ENCODE measurements around the gene WBP2. TPM values are rescaled to one million over a fixed set of nuclear protein-coding genes. Genes with fewer than 3 reads are reported as not detected.
"Not testable (repeated sequence)": the region's sequence is repeated elsewhere in the genome, so short reads cannot be mapped to it uniquely, and the experiment has no call there.

WBP2 gene
- total RNA-seq, 2 experiments from 2014 or later = 107 TPM

DNA sequence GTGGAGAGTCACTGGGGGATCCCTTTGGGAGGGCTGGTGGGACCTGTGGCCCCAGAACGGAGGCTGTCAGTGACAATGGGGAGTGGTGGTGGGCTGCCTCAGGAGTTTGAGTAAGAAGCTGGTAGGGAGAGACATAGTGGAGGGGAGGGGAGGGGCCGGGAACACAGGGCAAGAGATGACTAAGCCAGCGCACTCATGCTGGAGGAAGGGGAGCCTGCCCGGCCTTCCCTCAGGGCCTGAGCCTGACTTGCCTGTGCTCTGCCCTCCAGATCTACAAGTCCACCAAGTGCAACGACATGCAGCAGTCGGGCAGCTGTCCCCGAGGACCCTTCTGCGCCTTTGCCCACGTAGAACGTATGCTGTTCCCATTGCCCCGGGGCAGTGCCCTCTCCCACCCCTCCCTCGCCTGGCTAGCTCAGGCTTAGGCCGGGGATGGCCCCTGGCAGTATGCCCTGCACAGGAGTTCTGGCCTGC, 40.2 kb downstream of the WBP2 start:
- H3K27me3 Mint-ChIP-seq = no peaks in the 10 kb centered on the region
- no peak overlapping the region for H3K4me3 Mint-ChIP-seq
- DNase-seq = no peak
- H3K27ac Mint-ChIP-seq = peak overlapping the region; percentile 58
- POLR2A ChIA-PET = interaction anchor here (1.4 to 1.6 kb wide), 2 partner anchors 32 to 35 kb away, joined by 3 to 7 read pairs; no protein-coding TSS in a partner anchor
- no peaks in the 10 kb centered on the region for H3K9me3 Mint-ChIP-seq
- peaks cover 1% of the 10 kb centered on the region for H3K4me1 Mint-ChIP-seq
- no peak for ATAC-seq (ENCODE audit: low read depth)
- peaks cover 7% of the 10 kb centered on the region for H3K36me3 Mint-ChIP-seq

DNA sequence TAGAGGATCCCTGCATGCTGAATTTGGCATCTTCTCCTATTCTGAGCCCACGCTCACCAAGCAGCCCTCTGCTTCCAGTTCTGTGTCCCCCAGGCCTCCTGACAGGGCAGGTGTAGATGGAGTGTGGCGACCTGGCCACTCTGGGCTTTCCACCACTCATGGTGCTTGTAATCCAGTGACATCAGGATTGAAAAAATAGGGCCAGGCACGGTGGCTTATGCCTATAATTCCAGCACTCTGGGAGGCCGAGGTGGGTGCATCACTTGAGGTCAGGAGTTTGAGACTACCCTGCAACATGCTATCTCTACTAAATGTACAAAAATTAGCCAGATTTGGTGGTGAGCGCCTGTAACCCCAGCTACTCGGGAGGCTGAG, 41.1 kb downstream of the WBP2 start:
- ATAC-seq (ENCODE audit: low read depth) = no peak
- Mint-ChIP-seq H3K36me3 (peaks cover 4% of the 10 kb centered on the region), H3K9me3 (no peaks in the 10 kb centered on the region), H3K4me1 (no peaks in the 10 kb centered on the region), H3K27me3 (no peaks in the 10 kb centered on the region), H3K4me3 (no peak overlapping the region), H3K27ac (no peak overlapping the region)
- no peak for DNase-seq
- POLR2A ChIA-PET = interaction anchor here (1.2 kb wide), 1 partner anchor 15 kb away, joined by 3 read pairs; no protein-coding TSS in a partner anchor

DNA sequence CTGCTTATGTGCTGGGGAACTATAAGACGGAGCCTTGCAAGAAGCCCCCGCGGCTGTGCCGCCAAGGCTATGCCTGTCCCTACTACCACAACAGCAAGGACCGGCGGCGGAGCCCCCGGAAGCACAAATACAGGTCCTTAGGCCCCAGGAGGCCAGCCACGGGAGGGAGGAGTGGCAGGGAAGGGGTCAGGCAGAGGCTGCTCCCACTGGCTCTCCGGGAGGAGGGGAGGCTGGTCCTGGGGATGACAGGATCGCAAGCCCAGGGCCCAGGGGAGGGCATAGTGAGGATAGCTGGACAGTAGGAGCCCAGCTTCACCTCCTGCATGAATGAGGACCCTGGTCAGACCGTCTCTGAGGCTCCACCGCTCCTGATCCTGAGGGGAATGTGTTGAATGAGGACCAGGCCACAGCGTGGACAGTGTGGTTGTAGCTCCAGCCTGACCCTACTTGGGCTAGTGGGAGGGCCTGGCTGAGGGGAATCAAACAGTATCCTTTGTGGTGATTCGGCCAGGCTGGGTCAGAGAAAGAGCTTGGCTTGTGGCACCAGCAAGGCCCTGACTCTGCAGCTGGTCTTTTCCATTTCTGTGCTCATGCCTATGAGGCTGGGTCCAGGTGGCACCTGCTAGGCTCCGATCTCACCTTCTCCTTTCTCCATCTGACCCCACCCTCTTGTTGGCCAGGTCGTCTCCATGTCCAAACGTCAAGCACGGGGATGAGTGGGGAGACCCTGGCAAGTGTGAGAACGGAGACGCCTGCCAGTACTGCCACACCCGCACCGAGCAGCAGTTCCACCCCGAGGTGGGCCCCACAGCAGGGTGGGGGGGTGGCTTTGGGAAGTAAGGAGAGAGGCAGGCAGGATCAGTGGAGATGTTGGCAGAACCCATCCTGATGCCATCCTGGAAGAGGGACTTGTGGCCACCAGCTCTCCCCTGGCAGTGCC, 41.8 kb downstream of the WBP2 start:
- Mint-ChIP-seq H3K4me1 (no peaks in the 10 kb centered on the region), H3K27me3 (no peaks in the 10 kb centered on the region), H3K27ac (no peak overlapping the region), H3K4me3 (no peak overlapping the region), H3K36me3 (peaks cover 2% of the 10 kb centered on the region), H3K9me3 (no peaks in the 10 kb centered on the region)
- no peak for ATAC-seq (ENCODE audit: low read depth)
- DNase-seq = no peak
- POLR2A ChIA-PET = interaction anchor here (1.2 kb wide), 1 partner anchor 14 kb away, joined by 3 read pairs; no protein-coding TSS in a partner anchor

DNA sequence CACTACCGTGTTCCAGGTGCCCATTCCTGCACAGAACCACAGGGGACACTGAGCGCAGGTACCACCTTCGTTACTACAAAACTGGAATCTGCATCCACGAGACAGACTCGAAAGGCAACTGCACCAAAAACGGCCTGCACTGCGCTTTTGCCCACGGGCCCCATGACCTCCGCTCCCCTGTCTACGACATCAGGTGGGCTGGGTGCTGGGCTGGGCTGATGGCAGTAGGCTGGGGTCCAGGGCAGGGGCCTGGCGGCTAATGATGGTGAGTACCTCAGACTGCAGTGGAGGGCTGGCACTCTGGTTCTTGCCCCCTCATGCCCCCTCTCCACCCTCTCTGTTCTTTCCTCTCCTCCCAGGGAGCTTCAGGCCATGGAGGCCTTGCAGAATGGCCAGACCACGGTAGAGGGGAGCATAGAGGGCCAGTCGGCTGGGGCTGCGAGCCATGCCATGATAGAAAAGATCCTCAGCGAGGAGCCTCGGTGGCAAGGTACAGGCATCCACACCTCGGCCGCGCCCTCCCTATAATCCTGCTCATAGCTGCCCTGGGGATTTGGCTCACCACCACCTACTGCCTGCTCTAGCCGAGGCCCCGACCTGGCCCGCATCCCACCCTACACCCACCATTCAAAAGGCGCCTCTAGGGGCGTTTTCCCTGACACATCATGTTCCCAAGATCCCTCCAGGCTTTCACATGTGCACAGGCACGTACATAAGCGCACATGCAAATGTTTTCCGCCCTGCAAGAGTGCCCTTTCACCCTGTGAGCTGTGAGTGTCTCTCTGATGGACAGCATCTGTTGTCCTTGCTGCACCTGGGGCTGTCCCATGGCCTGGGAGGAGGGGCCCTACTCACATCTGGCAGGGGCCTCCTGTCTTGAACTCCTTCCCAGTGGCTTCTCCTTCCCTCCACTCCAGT, 42.8 kb downstream of the WBP2 start:
- Mint-ChIP-seq H3K27me3 (no peaks in the 10 kb centered on the region), H3K27ac (no peak overlapping the region), H3K9me3 (no peaks in the 10 kb centered on the region), H3K4me1 (no peaks in the 10 kb centered on the region), H3K36me3 (peaks cover 2% of the 10 kb centered on the region), H3K4me3 (no peak overlapping the region)
- POLR2A ChIA-PET = interaction anchor here (1.2 kb wide), 1 partner anchor 13 kb away, joined by 3 read pairs; no protein-coding TSS in a partner anchor
- ATAC-seq (ENCODE audit: low read depth) = no peak
- DNase-seq = no peak

DNA sequence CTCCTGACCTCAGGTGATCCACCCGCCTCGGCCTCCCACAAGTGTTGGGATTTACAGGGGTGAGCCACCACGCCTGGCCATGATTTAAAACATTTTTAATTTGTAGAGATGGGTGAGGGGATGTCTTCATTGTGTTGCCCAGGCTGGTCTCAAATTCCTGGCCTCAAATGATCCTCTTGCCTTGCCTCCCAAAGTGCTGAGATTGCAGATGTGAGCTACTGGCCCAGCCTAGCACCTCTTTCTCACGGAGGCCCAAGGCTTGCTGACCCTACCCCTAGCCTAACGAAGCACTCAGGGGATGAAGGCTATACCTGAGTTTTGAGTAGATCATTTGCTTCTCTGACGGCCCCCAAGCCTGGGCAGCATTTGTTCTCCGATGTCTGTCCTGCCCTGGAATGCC, 44.0 kb downstream of the WBP2 start:
- Mint-ChIP-seq H3K27ac (no peak overlapping the region), H3K4me1 (no peaks in the 10 kb centered on the region), H3K27me3 (no peaks in the 10 kb centered on the region), H3K4me3 (no peak overlapping the region), H3K9me3 (no peaks in the 10 kb centered on the region), H3K36me3 (peaks cover 2% of the 10 kb centered on the region)
- POLR2A ChIA-PET = no interaction called here
- ATAC-seq (ENCODE audit: low read depth) (no peak), DNase-seq (no peak)

DNA sequence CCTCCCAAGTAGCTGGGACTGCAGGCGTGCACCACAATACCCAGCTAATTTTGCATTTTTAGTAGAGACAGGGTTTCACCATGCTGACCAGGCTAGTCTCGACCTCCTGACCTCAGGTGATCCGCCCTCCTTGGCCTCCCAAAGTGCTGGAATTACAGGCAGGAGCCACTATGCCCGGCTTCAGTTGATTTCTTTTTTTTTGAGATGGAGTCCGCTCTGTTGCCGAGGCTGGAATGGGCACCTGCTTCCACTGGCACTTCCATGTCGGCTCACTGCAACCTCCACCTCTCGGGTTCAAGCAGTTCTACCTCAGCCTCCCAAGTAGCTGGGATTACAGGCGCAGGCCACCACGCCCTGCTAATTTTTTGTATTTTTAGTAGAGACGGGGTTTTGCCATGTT, 44.4 kb downstream of the WBP2 start:
- ATAC-seq (ENCODE audit: low read depth); DNase-seq; H3K4me3 Mint-ChIP-seq; H3K27me3 Mint-ChIP-seq; H3K27ac Mint-ChIP-seq; H3K36me3 Mint-ChIP-seq; H3K4me1 Mint-ChIP-seq; POLR2A ChIA-PET; H3K9me3 Mint-ChIP-seq: not testable (repeated sequence)

DNA sequence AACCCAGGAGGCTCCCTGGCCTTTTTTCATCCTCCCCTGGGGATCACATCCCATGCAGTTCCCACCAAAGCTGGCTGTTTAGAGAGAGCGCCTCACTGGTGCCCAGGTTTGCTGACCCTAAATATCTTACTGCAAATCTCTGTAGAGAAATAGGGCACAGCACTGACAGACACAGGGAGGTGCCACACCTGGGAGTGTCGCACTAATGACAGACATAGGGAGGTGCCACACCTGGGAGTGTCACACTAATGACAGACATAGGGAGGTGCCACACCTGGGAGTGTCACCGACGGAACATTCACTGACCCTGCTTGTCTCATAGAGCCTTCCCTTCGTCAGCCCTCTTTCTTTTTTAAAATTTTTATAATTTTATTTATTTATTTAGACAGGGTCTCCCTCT, 44.9 kb downstream of the WBP2 start:
- H3K4me3 Mint-ChIP-seq = no peak overlapping the region
- H3K27me3 Mint-ChIP-seq = no peaks in the 10 kb centered on the region
- H3K4me1 Mint-ChIP-seq = no peaks in the 10 kb centered on the region
- ATAC-seq (ENCODE audit: low read depth) (no peak), DNase-seq (no peak)
- no peak overlapping the region for H3K27ac Mint-ChIP-seq
- POLR2A ChIA-PET = no interaction called here
- H3K9me3 Mint-ChIP-seq = no peaks in the 10 kb centered on the region
- peaks cover 4% of the 10 kb centered on the region for H3K36me3 Mint-ChIP-seq

DNA sequence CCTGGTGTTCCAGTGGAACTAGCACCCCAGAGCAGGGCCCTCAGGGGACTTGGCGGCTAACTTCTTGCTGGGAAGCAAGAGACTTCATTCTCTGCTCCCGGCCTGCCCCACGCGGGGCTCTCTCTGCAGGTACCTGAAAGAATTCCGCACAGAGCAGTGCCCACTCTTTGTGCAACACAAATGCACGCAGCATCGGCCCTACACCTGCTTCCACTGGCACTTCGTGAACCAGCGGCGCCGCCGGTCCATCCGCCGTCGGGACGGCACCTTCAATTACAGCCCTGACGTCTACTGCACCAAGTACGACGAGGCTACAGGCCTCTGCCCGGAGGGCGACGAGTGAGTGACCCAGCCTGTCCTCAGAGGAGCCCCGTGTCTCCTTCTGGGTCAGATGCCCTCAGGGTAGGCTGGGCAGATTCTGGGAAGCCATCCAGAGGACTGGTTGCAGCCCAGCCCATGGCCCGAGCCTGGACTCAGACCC, 45.5 kb downstream of the WBP2 start:
- DNase-seq (no peak), ATAC-seq (ENCODE audit: low read depth) (no peak)
- H3K9me3 Mint-ChIP-seq = no peaks in the 10 kb centered on the region
- H3K27ac Mint-ChIP-seq = no peak overlapping the region
- H3K4me3 Mint-ChIP-seq = no peak overlapping the region
- no peaks in the 10 kb centered on the region for H3K4me1 Mint-ChIP-seq
- peaks cover 4% of the 10 kb centered on the region for H3K36me3 Mint-ChIP-seq
- POLR2A ChIA-PET = no interaction called here
- H3K27me3 Mint-ChIP-seq = no peaks in the 10 kb centered on the region

DNA sequence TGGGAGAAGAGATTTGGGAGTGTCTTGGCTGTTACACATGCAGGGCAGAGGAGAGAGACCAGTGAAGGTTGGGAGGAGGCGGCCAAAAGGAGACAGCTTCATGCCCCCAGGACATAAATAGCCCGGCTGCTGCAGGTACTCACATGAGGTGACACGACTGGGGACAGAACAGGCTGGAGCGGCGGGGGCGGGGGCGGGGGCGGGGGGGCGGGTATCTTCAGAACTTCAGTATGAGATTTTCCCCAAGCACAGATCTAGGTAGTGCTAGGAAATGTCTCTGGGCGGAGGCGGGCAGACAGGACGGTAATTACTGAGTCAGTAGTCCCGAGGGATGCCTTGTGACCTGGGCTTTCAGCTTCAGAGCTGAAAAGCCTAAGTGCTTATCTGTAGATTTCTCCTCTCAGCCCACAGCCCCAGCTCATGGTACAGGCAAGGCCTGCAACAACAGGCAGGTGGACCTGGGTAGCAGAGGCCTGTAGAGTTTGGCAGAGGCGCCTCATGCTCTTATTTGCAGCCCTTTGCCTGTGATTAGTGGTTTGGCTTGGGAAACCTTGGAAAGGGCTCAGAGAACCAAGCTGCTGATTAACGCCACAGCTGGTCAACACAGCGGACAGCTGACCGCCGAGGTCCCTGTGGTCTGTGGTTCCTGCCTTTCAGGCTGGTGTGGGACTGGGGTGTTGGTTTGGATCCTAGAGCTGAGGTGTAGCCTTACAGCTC, 46.1 kb downstream of the WBP2 start:
- no peaks in the 10 kb centered on the region for H3K27me3 Mint-ChIP-seq
- ATAC-seq (ENCODE audit: low read depth) = no peak
- peaks cover 1% of the 10 kb centered on the region for H3K4me1 Mint-ChIP-seq
- H3K4me3 Mint-ChIP-seq = no peak overlapping the region
- H3K36me3 Mint-ChIP-seq = peaks cover 4% of the 10 kb centered on the region
- POLR2A ChIA-PET = interaction anchor here (1.1 to 1.3 kb wide), 2 partner anchors 24 to 29 kb away, joined by 3 to 4 read pairs; no protein-coding TSS in a partner anchor
- no peak overlapping the region for H3K27ac Mint-ChIP-seq
- DNase-seq = no peak
- H3K9me3 Mint-ChIP-seq = no peaks in the 10 kb centered on the region

DNA sequence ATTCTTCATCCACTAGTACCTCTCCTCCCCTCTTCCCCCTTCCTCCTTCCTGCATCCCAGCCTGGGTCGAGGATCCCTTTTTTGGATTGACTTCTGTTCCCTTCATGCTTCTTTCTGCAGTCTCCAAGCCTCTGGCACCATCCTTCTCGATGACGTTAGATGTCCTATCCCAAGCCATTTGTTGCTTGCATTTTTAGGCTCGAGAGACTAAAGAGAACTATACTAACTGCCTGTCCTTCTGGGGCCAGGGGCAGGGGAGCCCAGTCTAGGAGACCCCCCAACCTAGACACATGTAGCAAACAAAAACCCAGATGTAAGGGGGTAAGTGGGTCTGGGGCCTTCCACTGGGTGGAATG, 46.6 kb downstream of the WBP2 start:
- Mint-ChIP-seq H3K36me3 (peaks cover 3% of the 10 kb centered on the region), H3K4me1 (peaks cover 5% of the 10 kb centered on the region), H3K9me3 (no peaks in the 10 kb centered on the region), H3K4me3 (no peak overlapping the region), H3K27me3 (no peaks in the 10 kb centered on the region), H3K27ac (no peak overlapping the region)
- POLR2A ChIA-PET = interaction anchor here (1.1 to 1.3 kb wide), 2 partner anchors 24 to 28 kb away, joined by 3 to 4 read pairs; no protein-coding TSS in a partner anchor
- ATAC-seq (ENCODE audit: low read depth) (no peak), DNase-seq (no peak)

DNA sequence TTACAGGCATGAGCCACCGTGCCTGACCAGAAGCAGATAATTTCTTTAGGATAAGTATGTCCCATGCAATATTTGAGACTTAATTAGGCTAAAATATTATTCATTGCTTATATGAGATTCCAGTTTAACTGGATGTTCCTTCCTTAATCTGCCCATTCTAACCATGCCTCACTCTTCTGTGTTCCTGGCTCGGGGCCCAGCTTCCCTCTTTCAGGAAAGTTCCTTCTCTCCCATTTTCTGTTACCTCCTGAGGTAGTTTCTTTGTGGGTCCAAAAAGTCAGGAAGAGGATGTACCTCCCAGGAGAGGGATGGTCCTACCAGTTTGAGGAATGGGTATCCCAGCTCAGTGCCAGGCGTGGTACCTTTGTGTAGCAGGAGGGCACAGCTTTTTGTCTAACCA, 47.3 kb downstream of the WBP2 start:
- Mint-ChIP-seq H3K9me3 (no peaks in the 10 kb centered on the region), H3K27me3 (no peaks in the 10 kb centered on the region), H3K27ac (no peak overlapping the region), H3K36me3 (peaks cover 3% of the 10 kb centered on the region), H3K4me3 (no peak overlapping the region), H3K4me1 (peaks cover 6% of the 10 kb centered on the region)
- POLR2A ChIA-PET = interaction anchor here (0.8 to 1.3 kb wide), 4 partner anchors 15 to 28 kb away, joined by 3 to 5 read pairs (median 4); partner anchors contain the start of gene UNK
- no peak for ATAC-seq (ENCODE audit: low read depth)
- no peak for DNase-seq

DNA sequence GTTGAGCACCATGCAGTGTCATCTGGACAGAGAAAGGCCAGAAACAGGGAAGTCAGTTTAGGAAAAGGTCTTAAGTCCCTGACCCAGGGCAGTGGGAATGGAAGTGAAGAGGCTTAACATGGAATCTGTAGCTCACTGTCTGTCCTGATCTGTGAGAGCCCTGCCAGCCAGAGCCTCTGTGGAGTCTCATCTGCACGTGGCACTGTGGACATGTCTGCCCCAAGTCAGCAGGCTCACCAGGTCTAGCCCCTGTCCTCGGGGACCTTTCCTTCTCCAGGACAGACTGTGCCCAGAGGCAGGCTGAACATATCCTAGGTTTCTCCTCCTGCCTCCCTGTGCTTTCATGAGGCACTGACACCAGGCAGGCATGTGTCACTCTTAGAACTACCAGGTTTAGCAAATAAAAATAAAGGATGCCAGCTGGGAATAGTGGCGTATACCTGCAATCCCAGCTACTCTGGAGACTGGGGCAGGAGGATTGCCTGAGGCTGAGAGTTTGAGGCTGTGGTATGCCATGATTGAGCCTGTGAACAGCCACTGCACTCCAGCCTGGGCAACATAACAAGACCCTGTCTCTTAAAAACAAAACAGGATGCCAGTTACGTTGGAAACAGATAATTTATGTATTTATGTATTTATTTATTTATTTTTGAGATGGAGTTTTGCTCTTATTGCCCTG, 48.2 kb downstream of the WBP2 start:
- Mint-ChIP-seq H3K4me3 (no peak overlapping the region), H3K9me3 (no peaks in the 10 kb centered on the region), H3K4me1 (peaks cover 6% of the 10 kb centered on the region), H3K27ac (no peak overlapping the region), H3K27me3 (no peaks in the 10 kb centered on the region), H3K36me3 (peaks cover 3% of the 10 kb centered on the region)
- ATAC-seq (ENCODE audit: low read depth) (no peak), DNase-seq (no peak)
- POLR2A ChIA-PET = interaction anchor here (1.0 to 1.3 kb wide), 2 partner anchors 16 to 27 kb away, joined by 3 to 5 read pairs; no protein-coding TSS in a partner anchor

All from activated naive CD8-positive, alpha-beta T cell treated with anti-CD3 and anti-CD28 coated beads, Interleukin-2, amount 10 ng/mL, durations not matched to agents 7 days and 5 days (primary cell).